ENCODE measurements around the gene PPP1R3A.
"Not testable (repeated sequence)": the region's sequence is repeated elsewhere in the genome, so short reads cannot be mapped to it uniquely, and the experiment has no call there.

The PPP1R3A gene

GRCh38 chr7:113918946-113919345 is at the start of gene PPP1R3A:
TSS of gene PPP1R3A (minus strand) at chr7:113919009. CDS start at chr7:113918996, 13 bp downstream.
- DNase-seq, result no peak

DNA sequence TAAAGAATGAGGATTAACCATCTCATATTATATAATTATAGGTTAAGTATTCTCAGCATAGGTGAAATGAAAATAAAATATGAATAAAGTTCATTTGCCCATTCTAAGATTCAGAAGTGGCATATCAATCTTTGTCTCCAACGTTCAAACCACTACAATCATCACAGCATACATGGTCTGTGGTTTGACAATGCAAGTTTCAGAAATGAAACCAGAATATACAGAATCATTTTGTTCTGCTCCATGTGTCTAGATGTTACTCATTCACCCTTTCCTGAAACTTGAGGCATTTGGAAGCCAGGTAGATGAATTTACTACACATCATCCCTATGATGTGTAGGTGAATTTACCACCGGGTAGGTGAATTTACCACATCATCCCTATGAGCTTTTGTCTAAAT is 44.5 kb upstream of the PPP1R3A start:
- DNase-seq, result no peak

DNA sequence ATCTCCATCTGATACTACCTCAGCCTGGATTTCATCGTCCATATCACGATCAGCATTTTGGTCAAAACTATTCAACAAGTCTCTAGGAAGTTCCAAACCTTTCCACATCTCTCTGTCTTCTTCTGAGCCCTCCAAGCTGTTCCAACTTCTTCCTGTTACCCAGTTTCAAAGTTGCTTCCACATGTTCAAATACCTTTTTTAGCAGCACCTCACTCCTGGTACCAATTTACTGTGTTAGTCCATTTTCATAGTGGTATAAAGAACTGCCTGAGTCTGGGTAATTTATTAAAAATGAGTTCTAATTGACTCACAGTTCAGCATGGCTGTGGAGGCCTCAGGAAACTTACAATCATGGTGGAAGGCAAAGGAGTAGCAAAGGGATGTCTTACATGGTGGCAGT is 41.1 kb upstream of the PPP1R3A start:
- no peak for DNase-seq

- DNase-seq, result no peak
These were observed 36.3 kb upstream of the PPP1R3A start for GRCh38 chr7:113955157-113955556.

DNA sequence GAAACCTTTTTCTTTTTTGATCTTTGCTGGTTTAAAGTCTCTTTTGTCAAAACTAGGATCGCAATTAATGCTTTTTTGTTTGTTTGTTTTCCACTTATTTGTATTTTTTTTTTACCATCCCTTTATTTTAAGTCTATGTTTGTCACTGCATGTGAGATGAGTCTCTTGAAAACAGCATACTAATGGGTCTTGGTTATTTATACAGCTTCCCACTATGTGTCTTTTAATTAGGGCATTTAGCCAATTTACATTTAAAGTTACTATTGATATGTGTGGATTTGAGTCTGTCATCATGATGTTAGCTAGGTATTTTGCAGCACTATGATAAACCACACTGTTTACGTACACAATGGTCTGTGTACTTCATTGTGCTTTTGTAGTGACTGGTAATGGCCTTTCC is 34.7 kb upstream of the PPP1R3A start:
- DNase-seq, result no peak

- no peak for DNase-seq
These were observed 26.5 kb upstream of the PPP1R3A start for GRCh38 chr7:113945018-113945938.

GRCh38 chr7:113936982-113937381 is 18.2 kb upstream of the PPP1R3A start:
- no peak for DNase-seq

DNA sequence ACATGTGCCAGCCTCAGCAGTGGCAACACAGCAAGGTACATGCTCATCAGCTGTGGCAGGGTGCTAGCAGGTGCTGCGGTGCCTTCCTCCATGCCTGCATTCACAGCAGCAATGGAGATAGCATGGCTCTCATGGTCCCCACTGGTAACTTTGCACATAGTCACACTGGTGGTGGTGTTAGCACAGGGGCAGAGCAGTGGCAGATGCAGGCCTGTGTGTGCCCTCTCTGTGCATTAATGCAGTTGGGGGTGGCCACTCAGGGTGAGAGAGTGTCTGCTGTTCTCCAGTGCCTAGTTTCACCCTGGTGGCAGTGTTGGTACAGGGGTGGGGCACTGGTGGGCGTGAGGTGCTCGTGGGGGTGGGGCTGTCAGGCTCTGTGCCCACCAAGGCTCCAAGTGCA is 17.7 kb upstream of the PPP1R3A start:
- no peak for DNase-seq

- DNase-seq, result not testable (repeated sequence)
These were observed 10.6 kb upstream of the PPP1R3A start for GRCh38 chr7:113929389-113929788.

GRCh38 chr7:113928112-113928511 is 9.3 kb upstream of the PPP1R3A start:
- DNase-seq, result no peak

DNA sequence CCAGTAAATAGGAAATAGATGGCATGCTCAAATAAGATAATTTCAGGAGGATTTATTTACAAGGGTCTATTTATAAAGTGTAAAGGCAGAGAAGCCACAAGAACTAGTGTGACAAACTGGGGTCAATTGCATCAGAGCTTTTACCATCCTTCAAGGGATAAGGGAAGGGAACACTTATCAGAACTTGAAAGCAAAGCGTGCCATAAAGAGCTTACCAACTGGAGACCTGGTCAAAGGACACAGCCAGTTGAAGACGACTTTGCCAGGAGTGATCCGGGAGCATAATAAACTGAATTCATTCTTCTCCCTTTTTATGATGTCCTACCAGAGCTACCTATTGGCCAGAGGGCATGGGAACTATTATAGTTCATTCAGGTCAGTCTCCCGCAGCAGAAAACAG is 3.2 kb upstream of the PPP1R3A start:
- DNase-seq, result no peak

- no peak for DNase-seq
These were observed 2.6 kb upstream of the PPP1R3A start for GRCh38 chr7:113921363-113921762.

- no peak for DNase-seq
These were observed 969 bp downstream of the PPP1R3A start for GRCh38 chr7:113917840-113918239.

DNA sequence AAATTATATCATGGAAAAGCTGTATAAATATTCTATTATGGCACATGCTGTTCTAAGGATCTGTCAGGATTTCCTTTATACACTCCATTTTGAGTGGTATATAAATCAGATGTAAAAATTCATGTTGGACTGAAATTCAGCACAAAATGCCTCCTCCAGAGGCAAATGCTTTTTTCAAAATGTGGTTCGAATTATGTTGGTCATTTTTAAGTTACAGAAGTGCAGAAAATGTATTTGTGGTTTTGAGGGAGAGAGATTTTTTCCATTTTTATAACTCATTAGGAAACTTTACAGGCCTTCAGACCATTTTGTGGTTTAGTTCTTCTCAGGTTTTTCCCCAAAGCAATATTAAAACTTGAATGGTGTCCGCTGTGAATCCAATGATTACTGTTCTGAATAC is 2.9 kb downstream of the PPP1R3A start:
- no peak for DNase-seq

DNA sequence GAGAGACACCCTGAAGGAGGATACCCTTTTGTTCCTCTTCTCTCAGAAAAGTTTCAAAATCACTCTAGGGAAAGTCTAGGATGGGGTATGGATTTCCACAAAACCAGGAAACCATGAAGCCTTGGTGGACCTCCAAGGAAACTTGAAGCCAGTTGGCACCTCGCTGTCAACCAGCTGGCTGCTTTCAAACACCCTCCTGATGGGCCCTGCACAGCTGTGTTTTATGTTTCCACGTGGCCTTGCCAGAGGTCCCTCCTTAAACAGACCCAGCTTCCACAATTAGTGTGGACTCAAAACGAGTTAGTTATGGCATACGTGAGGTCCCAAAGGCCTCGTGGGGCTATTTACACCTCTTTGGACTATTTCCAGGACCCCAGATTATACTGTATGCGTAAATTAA is 5.9 kb downstream of the PPP1R3A start:
- DNase-seq, result no peak

DNA sequence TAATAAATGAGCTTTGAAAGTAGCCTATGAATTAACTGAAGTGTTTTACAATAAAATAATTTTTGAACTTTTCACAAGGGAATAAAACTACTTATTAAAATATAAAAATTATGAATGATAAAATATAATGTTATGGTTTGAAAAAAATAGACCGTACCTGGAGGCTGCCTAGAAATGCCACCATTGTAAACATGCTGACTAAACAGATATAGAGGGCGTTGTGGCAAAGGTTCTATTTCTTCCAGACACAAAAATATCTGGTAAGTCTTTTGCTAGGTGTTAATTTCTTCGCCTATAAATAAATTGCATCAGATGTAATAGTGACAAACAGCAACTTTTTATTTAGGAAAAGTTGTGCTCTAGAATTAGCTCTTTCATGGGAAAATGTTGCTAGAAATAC is 11.2 kb downstream of the PPP1R3A start:
- no peak for DNase-seq

DNA sequence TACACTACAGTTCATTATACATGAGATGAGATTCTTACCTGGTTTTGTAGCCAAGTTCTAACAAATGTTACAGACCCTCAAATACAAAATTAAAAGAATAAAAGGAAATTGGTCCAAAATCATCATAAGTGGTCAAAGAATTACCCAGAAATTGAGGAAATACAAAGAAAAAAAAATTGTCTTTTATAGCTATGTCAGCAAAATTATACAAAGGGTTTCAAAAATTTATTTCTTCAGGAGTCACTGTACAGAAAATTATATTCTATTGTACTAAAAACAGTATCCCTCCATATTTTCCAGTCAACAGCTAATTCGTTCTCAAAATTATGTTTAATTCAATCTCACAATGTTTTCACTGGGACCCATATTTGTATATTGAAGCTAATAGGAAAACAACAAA is 14.3 kb downstream of the PPP1R3A start:
- no peak for DNase-seq

GRCh38 chr7:113892818-113893217 is 26.0 kb downstream of the PPP1R3A start:
- no peak for DNase-seq

- no peak for DNase-seq
These were observed 27.0 kb downstream of the PPP1R3A start for GRCh38 chr7:113891828-113892227.

GRCh38 chr7:113891031-113891350 is 27.8 kb downstream of the PPP1R3A start:
- no peak for DNase-seq

DNA sequence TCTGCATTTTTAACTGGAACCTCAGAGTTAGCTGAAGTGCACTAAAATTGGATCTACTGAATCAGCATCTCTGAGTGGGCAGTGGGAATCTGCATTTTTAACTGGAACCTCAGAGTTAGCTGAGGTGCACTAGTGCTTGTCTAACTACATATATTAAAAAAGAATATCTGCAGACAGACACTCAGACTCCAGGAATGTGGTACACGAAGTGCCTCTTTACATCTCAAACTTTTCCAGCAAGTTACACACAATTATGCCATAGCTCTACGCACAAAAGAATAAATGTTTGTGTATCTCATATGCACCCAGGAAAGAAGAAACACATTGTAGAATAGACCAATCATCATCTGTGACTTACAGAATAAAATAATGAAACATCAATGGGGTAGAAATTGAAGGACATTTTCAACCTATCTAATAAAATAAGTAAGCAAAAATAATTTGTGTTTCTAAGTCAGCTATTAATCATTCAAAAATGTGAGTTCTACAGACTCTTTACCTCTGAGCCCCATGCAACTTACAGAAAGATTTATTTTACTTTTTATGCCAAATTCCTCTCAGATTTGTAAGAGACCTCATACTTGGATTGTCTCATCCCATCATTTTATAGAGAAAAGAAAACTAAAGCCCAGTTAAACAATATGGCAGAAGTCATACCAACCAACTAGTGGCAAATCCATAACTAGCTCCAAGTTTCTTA is 28.3 kb downstream of the PPP1R3A start:
- no peak for DNase-seq

GRCh38 chr7:113883096-113883495 is 35.7 kb downstream of the PPP1R3A start:
- DNase-seq, result no peak

GRCh38 chr7:113880559-113880958 is 38.2 kb downstream of the PPP1R3A start:
- no peak for DNase-seq

DNA sequence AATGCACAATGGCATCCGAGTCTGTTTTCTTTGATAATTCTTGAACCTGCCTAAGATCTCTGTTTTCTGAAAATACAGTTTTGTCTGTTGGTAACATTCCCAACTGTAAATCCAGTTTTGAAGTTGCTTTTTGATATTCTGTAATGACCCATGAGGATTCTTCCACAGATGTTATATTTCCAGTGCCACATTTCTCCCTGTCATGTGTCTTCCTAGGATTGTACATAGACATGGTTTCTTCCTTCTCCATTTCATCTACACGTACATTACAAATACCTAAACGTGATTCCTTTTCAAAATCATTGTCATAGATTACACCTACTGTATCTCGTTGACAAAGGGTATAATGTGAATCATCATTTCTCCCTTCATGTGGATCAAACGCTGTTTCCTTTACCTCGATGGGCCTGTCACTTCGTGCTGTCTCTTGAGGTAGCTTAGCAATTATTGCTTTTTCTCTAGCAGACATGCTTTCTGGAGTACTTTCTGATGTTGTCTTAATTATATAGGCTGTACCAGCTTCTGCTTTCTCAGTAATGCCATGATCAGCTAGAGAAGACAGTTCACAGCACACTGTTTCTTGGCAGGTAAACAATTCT is 40.3 kb downstream of the PPP1R3A start:
- DNase-seq, result no peak

Data from midbrain (tissue), 1 donor.